ENCODE measurements around the gene DNAJC8. TPM values are rescaled to one million over a fixed set of nuclear protein-coding genes. Genes with fewer than 3 reads are reported as not detected.
A peak's percentile ranks its signal among the peaks of the same experiment; 100 is the strongest.

Gene DNAJC8
- total RNA-seq, 1 experiment from 2014 or later = 31.7 TPM

DNA sequence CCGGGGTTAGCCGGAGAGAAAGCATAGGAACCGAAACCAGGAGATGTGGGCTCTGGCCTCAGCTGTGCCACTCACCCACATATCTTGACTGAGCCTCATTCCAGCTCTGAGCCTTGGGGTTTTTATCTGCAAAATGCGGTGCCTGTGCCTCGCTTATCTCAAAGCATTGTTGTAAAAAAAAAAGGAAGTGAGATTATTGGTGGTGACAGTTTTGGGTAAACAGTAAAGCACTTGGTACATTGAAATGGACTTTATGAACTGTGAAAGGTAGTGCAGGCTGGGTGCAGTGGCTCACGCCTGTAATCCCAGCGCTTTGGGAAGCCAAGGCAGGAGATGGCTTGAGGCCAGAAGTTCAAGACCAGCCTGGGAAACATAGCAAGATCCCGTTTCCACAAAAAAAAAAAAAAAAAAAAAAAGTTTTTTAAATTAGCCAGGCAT is 60.1 kb downstream of the DNAJC8 start:
- DNase-seq (ENCODE audit: low spot score) = no peak

DNA sequence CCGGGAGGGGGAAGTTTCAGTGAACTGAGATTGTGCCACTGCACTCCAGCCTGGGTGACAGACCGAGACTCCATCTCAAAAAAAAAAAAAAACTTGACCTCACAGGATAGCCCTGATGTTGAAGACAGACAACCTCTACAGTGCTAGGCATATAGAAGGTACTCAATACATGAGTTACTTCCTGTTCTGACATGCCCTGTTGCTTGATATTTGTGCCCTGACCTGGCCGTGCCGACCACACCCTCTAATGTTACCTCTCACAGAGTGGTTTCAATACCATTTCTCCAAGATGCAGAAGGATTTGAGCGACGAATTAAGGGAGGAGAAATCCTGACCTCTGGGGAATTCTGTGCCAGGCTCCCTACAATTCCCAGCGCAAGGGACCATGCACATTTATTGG is 61.6 kb downstream of the DNAJC8 start:
- no peak for DNase-seq (ENCODE audit: low spot score)

DNA sequence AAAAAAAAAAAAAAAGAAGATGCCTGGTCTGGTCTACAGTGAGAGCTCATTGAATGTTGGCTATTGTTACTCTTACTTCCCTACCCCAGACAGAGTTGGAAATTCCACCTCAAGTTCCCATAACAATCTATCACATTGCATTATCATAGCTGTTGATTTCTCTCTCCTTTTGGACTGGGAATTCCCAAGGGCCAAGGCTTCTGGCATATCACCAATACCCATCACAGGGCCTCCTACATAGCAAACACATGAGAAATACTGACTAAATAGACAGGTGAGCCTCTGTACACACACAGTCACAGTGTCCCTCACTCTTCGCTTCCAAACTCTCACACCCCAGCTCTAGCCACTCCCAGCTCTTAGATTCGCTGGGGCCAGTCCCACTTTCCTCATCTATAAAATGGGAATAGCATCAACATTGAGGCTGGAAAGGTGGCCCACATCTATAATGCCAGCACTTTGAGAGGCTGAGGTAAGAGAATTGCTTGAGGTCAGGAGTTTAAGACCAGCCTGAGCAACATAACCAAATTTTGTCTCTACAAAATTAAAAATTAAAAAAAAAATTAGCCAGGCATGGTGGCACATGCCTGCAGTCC is 62.7 kb downstream of the DNAJC8 start:
- no peak for DNase-seq (ENCODE audit: low spot score)

DNA sequence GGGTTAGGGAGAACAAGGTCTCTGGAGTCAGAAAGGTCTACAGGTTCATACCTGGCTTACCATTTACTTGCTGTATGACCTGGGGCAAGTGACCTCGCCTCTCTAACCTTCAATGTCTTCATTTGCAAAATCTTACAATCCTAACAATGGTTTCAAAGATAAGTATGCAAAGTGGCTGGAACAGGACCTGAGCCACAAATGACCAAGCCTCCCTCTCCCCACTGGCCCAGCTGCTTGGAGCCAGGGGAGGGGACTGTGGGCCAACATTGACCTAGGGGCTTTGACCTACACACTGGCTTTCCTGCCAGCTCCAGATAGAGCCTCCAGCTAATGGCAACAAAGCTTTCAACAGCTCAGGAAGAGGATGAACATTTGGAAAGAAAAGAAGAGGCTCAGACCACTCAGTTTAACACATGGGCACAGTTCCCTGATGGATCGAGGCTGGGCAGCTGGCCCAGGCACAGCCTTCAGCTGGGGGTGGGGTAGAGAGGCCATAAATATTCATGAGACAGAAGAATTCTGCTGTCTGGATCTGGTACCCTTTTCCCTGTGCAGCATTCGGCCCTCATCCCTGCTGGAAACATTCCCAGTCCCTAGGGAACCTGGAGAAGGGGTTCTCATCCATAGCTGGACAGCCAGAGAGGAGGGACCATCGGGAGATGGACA is 69.2 kb downstream of the DNAJC8 start:
- DNase-seq (ENCODE audit: low spot score) = no peak

DNA sequence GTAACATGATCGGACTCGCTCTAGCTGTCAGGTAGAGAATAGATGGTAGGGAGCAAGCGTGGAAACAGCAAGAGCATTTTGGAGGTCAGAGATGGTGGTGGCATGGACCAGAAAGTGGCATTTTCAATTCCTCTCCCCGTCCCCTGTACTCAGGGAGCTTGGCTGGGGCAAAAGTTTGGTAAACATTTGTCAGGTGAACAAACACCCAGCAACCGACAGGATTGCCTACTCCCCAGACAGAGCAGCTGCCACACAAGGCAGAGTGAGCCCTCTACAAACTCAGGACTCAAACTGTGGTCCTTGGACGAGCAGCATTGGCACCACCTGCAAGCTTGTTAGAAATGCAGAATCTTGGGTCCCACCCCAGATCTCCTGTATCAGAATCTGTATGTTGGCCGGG is 70.7 kb downstream of the DNAJC8 start:
- DNase-seq (ENCODE audit: low spot score) = no peak

DNA sequence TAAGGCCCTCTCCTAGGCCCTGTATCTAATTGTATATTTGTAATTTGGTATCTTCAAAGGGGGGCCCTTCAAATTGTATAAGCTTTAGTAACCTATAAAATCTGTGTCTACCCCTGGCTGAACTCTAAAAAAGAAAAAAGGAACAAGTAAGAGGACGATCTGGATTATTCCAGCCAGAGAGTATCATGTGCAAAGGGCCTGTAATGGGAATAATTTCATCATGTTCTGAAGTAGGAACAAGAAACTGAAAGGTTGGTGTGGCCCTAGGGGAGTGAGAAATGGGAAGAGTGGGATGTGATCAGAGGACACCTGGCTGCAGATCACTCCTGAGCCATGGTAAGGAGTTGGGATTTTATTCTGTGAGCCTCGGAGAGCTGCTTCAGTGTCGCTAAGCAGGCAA is 71.1 kb downstream of the DNAJC8 start:
- DNase-seq (ENCODE audit: low spot score) = no peak

DNA sequence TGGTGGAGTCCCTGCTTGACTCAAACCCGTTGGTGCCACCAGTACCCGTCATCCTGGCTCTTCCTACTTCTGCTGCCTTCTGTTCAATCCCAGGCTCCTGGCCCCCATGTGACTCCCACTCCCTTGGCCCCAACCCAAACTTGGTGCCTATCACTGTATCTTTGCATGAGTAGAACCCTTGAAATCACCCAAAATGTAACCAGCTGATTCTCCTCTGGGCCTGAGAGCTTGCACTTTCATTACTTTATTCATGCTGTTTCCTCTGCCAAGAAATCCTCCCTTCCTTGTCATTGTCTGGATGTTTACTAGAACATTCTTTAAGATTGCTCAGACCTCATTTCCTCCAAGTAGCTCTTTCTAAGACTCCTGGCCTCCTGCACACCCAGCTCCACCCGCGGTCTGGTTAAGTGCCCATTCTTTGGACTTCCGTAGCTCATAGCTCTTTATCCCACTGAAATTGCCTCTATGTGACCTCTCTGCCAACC is 72.0 kb downstream of the DNAJC8 start:
- peak; percentile 49 for DNase-seq (ENCODE audit: low spot score)

DNA sequence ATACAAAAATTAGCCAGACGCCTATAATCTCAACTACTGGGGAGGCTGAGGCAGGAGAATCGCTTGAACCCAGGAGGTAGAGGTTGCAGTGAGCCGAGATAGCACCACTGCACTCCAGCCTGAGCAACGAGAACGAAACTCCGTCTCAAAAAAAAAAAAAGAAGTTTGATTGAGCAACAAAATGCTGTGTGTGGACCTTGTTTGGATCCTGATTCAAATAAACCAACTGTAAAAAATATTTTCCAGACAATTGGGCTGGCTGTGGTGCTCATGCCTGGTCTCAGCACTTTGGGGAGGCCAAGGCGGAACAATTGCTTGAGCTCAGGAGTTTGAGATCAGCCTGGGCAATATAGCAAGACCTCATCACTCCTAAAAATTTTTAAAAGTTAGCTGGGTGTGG is 73.1 kb downstream of the DNAJC8 start:
- DNase-seq (ENCODE audit: low spot score) = no peak

DNA sequence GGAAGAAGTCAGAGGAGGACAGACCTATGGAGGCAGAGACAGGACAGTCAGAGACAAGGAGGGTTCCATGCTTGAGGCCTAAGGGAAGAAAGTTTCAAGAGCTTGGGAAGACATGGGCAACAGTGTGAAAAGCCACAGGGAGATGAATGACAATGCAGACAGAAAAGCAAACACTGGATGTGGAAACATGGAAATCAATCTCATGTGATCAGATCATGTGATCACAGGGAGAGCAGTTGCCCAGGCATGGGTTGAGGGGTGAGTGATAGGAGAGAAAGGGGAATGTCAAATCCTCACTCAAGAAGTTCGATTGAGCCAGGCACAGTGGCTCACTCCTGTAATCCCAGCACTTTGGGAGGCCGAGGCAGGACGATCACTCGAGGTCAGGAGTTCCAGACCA is 73.6 kb downstream of the DNAJC8 start:
- DNase-seq (ENCODE audit: low spot score) = no peak

DNA sequence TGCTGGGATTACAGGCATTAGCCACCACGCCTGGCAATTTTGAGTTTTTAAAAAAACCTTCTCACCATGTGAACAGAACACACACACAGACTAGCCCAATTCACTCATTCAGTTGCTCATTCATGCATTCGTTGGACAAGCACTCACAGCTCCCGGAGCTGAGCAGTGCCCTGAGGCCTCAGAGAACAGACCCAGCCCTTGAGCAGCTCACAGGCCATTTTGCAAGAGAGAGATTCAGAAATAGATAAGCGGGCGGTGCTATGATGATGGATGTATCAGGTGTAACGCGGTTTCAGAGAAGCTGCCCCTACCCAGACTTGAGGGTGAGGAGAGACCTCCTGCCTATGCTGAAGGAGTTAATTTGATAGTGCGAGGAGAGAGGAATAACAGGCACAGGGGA is 74.9 kb downstream of the DNAJC8 start:
- DNase-seq (ENCODE audit: low spot score) = no peak

DNA sequence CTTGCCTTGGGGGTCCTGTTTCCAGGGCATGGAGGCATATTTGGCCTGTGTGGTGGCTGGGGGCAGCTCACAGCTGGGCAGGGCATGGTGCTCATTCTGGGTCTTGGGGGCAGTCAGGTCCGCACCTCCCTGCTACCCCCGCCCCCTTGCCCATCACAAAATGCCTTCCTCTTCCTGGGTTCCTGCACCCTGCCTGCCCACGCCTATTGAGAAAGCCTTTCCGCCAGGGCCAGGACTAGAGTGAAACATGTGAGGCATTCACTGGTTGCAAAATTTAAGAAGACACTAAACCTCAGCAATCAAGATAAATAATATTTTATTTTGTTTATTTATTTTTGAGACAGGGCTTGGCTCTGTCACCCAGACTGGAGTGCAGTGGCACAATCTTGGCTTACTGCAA is 76.0 kb downstream of the DNAJC8 start:
- DNase-seq (ENCODE audit: low spot score) = no peak

DNA sequence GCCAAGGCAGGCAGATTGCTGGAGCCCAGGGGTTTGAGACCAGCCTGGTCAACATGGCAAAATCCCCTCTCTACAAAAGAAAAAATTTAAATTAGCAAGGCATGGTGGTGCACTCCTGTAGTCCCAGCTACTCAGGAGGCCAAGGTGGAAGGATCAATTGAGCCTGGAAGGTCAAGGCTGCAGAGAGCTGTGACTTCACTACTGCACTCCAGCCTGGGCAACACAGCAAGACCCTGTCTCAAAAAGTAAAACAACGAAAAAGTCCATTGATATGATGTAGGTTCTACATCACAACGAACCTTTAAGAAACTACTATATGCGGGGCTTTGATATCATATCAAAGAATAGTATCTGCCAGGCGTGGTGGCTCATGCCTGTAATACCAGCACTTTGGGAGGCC is 77.2 kb downstream of the DNAJC8 start:
- no peak for DNase-seq (ENCODE audit: low spot score)

DNA sequence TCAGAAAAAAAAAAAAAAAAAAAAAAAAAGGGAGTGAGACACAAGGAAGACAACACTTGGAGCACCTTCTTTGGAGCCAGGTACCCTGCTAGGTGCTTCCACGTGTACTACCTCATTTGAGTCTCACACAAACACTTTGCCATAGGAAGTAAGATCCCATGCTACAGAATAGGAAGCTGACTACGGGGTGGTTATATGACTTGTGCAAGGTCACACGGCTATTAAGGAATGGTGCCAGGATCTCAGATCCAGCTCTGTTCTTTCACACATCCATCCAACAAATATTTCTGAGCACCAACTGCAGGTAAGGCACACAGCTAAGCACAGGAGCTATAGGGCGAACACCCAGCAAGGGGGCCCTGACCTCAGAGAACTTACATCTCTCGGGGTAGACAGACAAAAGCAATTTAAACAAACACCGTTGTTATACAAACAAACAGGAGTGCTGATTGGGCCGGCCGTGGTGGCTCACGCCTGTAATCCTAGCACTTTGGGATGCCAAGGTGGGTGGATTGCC is 78.7 kb downstream of the DNAJC8 start:
- DNase-seq (ENCODE audit: low spot score) = no peak

Other genes starting within 250 kb of the DNAJC8 start
- 4.4 and 6.7 TPM in 2 replicates for gene EYA3, start 144.4 kb downstream of the DNAJC8 start, total RNA-seq (2014; rRNA removed; shearing (Covaris generic))
- gene PTAFR, start 56.3 kb downstream of the DNAJC8 start, total RNA-seq (2014; rRNA removed; shearing (Covaris generic)) = 0.52 and 0.56 TPM in 2 replicates
- gene ATP5IF1, start 3.1 kb upstream of the DNAJC8 start, total RNA-seq (2014; rRNA removed; shearing (Covaris generic)) = 542 and 583 TPM in 2 replicates
- gene SESN2, start 26.5 kb upstream of the DNAJC8 start, total RNA-seq (2014; rRNA removed; shearing (Covaris generic)) = 15.1 and 19.3 TPM in 2 replicates
- 9.6 TPM in 2 replicates for gene MED18, start 96.0 kb upstream of the DNAJC8 start, total RNA-seq (2014; rRNA removed; shearing (Covaris generic))
- gene PHACTR4, start 136.7 kb upstream of the DNAJC8 start, total RNA-seq (2014; rRNA removed; shearing (Covaris generic)) = 7.5 and 8.0 TPM in 2 replicates

Data from HT-29 (cell line).